Upper lobe of left lung (tissue), 4 donors: ENCODE results near the gene TNC.

ENCODE experiments used
- CTCF ChIP-seq, 6 experiments: fragments of 450-650 bp in 4 of 6; fragments of 200-600 bp in 2 of 6; sonication (generic) in 2 of 6; IDR thresholded peaks; one replicate each; pipeline ENCODE4 v1.5.1; 2016 to 2019; ENCODE audit warnings: antibody characterized with exemption in 6 of 6
- EP300 ChIP-seq, 4 donors: sonication (generic); formaldehyde crosslinking; IDR thresholded peaks; one replicate each; pipeline ENCODE4 v1.5.1; 2017; ENCODE audit warnings: antibody characterized with exemption in 4 of 4, control low read depth in 2 of 4
- POLR2A ChIP-seq, 4 donors: fragments of 450-650 bp; IDR thresholded peaks; one replicate each; pipeline ENCODE4 v1.5.1; 2016 to 2017; ENCODE audit warnings: antibody characterized with exemption in 4 of 4, mild to moderate bottlenecking in 2 of 4

DNA sequence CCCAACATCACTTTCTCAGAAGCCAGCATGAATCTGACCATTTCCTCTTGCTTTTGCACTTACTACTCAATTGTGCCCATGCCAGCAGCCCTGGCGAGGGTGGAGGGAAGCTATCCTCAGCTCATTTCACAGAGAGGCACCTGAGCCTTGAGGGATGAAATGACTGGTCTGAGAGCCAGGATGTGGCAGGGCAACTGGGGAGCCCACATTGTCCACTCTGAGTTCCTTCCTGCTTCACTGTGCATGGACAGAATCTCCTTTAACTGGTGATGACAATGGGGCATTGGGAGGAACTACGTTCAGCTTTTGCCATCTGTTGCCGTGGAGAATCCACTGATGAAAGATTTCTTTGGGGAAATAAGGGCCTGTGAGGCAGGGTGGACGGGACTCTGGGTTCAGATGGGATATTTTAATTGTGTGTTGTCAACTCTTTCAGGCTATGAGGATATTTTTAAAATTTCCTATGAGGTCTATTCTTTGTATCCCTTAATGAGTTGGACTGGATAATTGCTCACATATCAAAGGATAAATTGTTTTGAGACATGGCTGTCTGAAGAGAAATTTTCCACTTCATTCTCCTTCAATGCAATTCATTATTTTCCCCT is 78.3 kb downstream of the TNC start:
- no peak for TF ChIP-seq CTCF (IDR thresholded peaks at IDR 0.05)
- no peak for TF ChIP-seq POLR2A (IDR thresholded peaks at IDR 0.05)
- TF ChIP-seq EP300 (IDR thresholded peaks at IDR 0.05): no peak
